C4-2B (cell line): ENCODE measurements around the gene MYL7.

Source experiments
- CTCF ChIP-seq: fragments of 450-650 bp; conservative IDR thresholded peaks from 2 replicates; pipeline ENCODE4 v1.5.1; 2017; ENCODE audit warnings: mild to moderate bottlenecking
- ZFX ChIP-seq: fragments of 450-650 bp; IDR thresholded peaks from 2 replicates; pipeline ENCODE4 v1.6.1; 2017

GRCh38 chr7:44159824-44160630 lies 18.9 kb upstream of the MYL7 start:
- TF ChIP-seq CTCF (no peak), ZFX (no peak)
